COR-L47 (cell line): ENCODE measurements around the gene KCNIP1.

Experiments used
- DNase-seq: peaks from one replicate; lab custom pipeline; 2025; lab: John Stamatoyannopoulos, UW

Gene KCNIP1

DNA sequence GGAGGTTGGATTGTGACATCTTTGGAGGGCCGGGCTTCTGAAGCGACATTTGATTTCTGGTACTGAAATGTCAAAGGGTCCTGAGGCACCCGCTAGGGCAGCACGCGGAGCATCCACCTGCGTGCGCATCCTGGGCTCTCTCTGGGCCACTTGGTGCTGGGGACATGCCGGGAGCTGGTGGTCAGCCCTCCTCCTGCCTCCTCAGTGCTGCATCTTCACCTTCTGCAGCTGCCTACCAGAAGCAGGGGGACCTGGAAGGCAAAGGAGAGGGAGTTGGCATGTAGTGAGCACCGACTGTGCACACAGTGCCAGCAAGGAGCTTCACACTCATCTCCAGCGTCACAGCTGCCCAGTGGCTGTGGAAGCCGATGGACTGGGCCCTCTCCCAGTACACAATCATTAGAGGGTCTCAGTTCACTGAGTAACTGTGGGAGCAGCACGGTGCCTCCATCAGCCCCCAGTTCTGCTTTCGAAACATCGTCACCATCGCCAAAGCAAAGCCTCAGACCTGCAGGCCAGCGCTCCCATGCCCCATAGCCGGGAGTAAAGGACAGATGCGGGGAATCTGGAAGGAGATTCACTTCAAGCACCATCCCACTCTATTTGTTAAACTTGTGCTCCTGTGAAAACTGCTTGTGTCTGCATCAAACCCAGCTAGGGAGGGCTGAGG, 138.4 kb downstream of the KCNIP1 start:
- DNase-seq = no peak

DNA sequence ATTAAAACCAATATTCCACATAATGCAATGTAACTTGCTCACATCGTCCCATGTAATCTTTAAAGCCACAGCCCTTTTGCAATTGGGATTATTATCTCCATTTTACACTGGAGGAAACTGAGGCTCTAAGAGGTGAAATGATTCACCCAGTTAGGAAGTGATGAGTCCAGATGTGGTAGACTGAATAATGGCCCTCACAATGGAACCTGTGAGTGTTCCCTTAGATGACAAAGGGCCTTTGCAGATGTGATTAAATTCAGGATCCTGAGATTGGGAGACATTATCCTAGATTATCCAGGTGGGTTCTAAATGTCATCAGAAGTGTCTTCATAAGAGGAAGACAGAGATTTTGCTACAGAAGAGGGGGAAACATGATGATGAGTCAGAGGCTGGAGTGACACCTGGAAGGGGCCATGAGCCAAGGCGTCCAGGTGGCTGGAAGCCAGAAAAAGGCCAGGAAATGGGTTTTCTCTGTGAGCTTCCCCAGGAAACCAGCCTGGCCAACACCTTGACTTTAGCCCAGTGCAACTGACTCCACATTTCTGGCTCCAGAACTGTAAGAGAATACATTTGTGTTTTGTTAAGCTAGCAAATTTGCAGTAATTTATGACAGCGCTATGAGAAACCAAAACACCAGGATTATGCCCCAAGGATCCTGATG, 139.1 kb downstream of the KCNIP1 start:
- DNase-seq = no peak

DNA sequence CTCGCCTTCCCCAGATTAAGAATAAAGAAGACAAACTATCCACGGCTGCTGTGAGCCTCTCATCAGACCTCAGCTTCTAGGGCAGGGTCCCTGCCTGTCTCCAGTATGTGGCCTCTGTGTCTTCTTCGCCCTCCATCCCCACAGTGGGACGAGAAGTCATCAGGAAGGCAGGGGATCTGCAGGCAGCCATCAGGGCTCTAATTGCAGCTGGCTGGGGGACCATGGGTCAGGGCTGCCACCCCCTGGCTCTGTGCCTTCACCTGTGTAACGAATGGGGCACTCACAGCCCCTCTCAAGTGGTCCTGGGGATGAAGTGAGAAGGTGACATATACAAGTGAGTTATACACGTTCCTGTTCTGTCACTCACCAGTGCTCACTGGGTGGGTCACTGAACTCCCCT, 139.8 kb downstream of the KCNIP1 start:
- no peak for DNase-seq

DNA sequence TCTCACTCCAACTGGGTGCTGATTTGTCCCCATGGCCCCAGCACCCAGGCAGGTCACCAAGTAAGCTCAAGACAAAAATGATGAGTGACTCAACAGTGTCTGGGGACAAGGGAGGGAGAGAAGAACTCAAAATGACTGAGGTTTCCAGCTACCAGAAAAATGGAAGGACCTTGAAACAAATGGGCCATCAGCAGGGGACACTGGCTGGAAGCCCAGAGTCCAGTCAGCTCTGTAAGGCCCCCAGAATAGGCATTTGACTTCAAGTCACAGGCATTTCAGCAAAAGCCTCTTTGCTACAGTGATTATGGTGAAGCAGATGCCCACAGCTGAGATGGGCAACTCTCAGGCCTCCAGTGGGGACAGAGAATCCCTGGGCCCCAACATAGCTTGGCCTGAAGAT, 140.7 kb downstream of the KCNIP1 start:
- no peak for DNase-seq

DNA sequence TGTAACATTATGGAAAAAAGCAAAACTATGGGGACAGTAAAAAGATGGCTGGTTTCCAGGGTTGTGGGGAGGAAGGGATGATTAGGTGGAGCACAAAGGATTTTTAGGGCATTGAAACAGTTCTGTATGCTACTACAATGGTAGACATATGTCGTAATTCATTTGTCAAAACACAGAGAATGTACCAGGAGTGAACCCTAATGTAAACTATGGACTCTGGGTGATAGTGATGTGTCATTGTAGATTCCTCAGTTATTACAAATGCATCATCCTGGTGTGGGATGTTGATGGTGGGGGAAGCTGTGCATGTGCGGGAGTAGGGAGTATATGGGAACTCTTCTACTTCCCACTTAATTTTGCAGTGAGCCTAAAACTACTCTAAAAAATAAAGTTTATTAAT, 144.7 kb downstream of the KCNIP1 start:
- DNase-seq = no peak

DNA sequence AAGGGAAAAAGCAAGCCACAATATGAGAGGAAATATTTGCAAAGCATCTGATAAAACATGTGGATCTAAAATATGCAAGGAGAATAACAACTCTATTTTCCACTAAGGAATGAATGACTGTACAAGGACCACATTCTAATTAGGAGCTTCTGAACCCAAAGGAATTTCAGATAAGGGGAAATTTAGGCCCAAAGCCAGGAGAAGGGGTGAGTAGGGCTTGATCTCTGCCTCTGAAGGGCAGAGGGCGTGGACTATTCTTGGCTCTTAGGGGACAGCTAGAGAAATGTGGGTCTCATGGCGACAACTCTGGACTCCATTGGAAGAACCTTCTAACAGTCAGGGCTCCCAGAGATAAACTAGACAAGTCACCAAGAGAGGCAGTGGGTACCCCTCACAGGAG, 147.0 kb downstream of the KCNIP1 start:
- no peak for DNase-seq

DNA sequence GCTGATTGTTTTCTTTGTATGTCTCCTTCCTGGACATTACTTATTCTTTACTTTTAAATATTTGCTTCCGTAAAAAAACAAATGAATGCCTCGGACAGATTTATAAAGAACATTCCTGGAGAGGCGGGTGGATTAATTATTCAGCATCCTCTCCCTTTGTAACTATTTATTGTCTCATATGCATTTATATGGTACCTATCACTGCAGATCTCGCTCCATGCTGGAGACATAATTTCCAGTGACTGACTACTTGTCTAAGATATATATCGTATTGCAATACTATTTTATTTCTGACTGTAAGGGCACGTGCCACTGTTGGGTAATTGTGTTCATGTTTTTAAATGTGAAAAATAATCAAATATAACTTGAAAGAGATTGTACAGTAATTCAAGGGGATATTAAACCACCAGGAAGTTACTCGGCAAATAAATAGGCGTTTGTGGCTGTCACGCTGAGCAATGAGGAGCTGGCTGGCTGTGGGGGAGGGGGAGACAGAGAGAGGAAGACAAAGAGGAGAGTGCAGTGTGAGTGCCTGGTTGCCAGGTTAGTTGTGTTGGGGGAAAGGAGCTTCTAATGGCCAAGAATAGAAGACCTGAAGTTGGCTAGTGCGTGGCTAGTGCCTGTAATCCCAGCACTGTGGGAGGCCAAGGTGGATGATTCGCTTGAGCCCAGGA, 147.9 kb downstream of the KCNIP1 start:
- DNase-seq = no peak

DNA sequence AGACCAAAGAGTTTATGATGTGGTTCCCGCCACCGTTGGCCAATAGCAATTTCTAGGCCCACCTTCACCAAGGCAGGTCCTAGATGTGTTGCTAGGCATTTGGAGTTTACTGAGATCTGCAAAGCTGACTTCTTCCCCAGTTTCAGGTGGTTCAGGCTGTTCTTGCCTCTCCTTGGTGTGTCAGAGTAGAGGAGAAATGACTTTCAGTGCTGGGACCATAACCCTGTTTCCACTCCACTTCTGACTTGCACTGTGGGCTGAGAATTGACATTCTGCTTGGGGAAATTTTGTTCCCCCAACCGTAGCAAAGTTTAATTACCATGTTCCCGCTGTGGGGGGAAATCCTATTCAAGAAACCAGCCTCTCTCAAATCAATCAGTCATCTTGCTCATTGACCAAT, 151.7 kb downstream of the KCNIP1 start:
- DNase-seq = no peak

DNA sequence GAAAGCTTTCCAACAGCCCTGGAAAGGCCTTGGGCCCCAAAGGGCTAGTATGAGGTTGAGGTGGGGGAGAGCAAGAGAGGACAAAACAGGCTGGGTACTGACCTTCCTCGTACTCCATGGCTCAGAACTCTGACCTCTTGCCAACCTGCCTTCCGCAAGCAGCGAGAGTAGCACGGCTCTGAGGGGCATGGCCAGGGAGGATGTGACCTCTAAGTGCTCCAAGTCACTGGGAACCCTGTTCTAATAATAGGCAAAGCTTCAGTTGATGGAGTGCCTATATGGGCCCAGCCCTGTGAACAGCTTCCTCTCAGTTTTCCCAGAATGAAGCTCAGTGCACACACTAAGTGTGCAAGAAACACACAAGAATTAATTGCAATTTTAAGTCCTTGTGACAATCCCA, 152.1 kb downstream of the KCNIP1 start:
- no peak for DNase-seq

DNA sequence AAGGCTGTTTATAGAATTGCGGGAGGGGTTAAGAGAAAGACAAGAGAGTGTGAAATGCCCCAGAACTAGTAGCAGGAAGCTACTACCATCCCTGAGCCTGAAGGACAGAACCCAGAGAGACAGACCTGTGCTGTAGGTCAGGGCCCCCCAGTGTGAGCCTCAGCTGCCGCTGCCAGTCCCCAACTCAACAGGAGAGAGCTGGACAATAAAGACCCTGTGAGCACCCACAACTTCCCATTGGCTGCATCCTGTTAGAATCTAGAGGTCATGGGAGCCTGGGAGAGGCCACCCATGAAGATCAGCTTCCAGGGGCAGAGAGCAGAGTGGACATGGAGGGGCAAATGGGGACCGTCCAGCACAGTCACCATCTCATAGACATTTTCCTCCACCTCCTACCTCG, 152.5 kb downstream of the KCNIP1 start:
- DNase-seq = no peak

DNA sequence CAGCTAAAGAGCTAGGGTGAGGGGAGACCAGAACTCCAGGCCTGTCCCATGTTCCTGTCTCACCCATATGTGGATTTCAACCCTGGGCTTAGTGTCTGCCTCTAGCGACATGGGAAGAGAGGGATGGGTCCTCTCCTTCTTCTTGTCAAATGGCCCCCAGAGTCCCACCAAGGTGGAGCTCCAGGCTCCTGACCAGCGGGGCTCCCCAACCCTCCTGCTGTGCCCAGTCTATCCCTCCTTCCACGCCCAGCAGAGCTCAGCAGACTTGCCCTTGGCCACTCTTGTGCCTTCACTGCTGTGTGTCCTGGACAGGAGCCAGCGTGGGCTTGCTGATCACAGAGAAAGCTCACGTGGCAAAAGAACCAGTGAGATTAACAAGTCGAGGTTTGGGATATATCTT, 156.7 kb downstream of the KCNIP1 start:
- DNase-seq = no peak

DNA sequence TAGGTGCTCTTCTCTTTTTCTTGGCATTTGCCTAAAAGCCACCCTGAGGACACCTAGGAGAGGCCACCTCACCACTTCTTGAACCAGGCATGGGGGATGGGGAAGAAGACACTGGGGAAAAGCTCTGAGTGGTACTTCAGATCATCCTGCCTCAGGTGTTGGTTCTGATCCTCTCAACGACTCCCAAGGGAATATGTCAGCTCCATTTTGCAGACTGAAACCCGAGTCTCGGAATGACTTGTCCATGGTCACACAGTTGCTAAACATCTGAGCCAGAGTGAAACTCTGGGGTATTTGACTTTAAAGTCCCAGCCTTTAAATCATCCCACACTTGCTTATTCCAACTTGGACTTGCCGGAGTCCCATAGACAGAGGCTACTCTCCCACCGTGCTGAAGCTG, 159.1 kb downstream of the KCNIP1 start:
- no peak for DNase-seq

DNA sequence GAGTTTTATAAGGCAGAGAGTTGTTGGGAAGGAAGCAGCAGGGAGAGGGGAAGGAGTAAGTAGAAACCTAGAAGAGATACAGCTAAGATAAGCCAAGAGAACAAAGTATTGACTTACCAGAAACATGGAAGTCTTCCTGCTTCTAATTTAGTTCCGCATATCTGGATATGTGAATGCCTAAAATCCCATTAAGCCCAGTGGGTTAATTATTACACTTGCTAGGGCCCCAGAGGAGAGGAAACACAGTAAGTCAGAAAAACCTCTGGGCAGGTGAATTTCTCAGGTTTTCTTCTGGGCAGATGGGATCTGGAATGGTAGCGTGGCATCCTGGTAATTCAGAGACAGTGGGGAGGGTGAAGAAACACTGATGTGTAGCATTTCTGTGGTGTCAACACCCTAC, 175.0 kb downstream of the KCNIP1 start:
- DNase-seq = no peak

DNA sequence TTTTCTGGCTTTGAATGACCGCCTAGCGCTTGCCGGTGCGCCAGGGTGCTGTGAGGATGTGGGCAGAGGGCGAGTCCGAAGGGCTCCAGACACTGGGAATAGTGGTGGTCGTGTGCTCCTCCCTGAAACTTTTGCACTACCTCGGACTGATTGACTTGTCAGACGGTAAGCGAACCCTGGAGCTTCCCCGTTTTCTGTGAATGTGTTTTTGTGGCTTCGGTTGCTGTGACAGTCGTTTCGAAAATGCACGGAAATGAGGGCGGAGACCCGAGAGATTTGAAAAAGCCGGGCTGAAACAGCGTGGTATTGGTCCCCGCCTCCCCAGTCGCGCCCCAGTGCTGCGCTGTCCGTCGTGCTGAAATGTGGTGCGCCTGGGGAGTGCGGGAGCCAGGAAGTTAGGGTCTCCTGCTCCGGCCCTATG, 177.2 kb downstream of the KCNIP1 start:
- peak; percentile 7 for DNase-seq

DNA sequence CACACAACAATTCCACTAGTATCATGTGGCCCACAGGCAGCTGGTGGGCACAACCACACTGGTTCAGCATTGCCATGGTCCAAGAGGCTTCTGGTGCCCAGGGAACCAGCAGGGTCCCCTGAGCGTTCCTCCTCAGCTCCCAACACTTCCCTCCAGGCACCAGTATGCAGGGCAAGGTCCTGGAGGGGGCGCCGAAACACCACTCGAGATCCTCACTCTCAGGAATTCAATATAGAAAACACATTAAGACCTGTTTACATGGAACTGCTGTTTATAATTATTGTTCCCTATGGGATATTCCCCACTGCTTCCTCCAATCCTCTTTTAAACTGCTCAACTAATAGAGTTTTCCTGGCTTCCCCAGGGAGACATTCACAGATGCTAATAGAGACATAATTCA, 187.8 kb downstream of the KCNIP1 start:
- no peak for DNase-seq

DNA sequence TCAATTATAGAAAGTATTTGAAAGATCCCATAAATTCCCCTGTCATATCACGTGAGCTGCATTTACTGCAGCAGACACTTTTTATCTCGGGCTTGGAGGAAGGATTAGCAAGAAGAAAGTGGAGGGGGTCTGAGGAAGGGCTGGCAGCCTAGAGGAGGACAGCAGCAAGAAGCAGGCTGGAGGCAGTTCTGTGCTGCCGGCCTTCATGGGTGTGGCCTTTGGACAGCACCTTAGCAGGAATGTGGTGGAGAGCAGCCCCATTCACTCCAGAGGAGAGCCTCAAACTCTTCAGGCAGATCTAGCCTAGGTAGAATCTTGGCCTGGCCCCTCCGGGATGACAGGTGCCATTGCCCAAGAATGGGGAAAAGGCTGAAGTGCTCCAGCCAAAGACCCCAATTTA, 189.9 kb downstream of the KCNIP1 start:
- DNase-seq = no peak

DNA sequence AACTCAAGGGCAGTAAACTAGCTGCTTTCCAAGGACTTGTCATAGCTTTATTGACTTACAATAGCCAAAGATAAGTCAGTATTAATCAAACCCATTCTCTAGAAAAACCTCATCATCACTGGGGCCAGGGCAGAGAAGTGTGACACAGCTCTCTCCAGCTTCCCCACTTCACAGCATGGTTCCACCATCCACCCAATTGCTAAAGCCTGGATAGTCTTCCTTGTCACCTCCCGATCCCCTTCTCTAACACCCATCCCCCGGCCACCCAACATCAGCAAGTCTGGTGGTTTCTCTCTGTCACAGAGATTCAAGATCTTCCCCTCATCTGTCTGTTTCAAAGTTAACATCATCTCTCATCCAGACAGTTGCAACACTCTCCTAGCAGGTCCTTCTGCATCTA, 191.1 kb downstream of the KCNIP1 start:
- DNase-seq = no peak

DNA sequence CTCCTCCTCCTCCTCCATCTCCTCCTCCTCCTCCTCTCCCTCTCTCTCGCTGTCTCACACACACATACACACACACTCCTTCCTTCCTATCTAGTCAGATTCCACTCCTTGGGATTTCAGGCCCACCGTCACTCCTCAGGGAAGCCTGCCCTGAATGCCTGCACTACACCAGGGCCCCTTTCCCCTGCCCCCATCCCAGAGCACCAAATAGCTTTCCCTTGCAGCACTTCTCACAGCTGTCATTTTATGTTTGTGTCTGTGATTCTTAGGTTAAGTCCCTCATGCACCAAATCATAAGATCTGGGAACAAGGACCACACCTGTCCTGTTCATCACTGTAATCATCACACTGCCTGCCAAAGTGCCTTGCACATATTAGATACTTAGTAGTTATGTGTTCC, 193.2 kb downstream of the KCNIP1 start:
- DNase-seq = no peak

DNA sequence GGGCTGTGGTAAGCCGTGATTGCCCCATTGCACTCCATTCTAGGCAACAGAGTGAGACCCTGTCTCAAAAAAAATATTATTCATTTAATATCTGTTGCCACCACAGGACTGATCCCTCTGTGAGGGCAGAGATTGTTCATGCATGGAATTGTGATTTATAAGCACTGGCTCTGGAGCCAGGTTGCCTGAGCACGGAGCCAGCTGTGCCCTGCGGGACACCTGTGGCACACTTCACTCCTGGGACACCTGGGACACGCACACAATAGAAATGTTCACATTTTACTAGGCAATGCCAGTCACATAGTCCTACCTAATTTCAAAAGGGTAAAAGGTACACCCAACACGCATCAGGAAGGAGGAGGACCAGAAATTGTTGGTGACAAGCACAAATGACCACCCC, 196.7 kb downstream of the KCNIP1 start:
- no peak for DNase-seq

DNA sequence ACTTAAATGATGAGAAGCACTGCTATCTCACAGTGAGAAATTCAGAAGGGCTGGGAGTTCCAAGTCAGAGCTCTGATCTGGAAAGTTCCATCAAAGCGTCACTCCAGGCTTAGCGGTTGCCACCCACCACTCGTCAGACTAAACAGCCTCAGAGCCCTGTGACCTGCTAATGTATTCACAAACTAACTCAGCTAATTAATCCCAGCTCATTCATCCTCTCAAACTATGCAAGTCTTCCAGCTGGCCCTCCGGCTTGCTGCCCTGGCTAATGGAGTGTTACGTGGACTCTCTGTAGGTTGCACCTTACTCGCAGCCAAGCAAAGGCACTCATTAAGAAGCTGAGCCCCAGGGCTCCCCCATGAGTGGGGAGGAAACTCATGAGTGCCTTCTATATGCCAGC, 197.5 kb downstream of the KCNIP1 start:
- DNase-seq = no peak

DNA sequence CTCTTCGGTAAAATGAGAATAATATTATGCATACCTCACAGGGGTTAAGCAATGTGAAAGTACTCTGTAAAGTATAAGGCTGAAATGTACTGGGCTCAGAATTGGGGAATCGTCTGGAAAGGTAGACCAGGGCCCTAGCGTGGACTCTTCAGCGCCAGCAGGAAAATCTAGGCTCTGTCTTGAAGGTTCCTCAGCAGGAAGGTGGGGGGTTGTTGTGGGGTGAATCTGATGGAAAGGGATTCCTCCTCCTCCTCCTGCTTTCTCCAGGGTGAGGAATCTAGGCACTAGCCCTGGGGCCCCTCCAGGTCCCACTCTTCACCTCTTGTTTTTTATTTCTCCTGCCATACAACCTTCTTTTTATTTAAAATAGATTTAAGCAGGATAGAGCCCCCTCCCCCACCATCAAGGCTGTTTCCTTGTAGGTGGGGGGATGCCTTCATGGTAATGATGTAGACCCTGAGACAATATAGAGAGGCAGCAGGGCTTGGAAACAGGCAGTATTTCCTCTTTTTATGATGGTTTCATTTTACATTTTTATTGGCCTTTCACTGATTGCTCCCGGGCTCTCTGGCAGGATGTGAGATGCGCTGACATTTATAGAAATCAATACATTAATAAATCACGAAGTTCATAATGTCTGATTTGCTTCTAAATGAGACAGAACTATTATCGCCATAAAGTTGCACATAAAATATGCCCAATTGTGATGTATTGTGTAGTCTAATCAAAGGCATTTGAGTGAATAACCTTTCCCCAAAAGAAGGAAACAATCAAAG, 200.8 kb downstream of the KCNIP1 start:
- DNase-seq = no peak

DNA sequence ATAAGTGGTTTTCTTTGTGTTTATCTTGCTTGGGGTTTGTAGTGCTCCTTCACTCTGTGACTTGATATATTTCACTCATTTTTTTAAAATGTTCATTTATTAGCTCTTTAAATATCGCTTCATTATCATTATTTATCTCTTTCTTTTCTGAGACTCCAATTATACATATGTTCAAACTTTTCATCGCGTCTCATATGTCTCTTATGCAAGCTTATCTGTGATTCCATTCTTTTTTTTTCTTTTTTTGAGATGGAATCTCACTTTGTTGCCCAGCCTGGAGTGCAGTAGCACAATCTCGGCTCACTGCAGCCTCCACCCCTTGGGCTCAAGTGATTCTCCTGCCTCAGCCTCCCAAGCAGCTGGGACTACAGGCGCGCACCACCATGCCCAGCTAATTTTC, 205.8 kb downstream of the KCNIP1 start:
- no peak for DNase-seq

DNA sequence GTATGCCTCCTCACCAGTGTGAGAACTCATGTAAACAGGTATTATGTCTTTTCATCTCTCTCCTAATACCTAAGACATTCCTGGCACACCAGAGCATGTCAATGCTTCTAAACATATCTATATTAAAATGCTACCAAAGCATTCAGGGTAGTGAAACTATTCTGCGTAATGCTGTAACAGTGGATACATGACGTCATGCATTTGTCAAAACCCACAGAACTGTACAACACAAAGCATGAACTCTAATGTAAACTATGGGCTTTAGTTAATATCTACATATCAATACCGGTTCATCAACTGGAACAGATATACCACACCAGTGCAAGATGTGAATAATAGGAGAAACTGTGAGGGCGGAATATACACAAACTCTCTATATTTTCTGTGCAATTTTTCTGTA, 207.5 kb downstream of the KCNIP1 start:
- DNase-seq = no peak
